Measurements from ENCODE around the gene IL10RA.

The IL10RA gene

DNA sequence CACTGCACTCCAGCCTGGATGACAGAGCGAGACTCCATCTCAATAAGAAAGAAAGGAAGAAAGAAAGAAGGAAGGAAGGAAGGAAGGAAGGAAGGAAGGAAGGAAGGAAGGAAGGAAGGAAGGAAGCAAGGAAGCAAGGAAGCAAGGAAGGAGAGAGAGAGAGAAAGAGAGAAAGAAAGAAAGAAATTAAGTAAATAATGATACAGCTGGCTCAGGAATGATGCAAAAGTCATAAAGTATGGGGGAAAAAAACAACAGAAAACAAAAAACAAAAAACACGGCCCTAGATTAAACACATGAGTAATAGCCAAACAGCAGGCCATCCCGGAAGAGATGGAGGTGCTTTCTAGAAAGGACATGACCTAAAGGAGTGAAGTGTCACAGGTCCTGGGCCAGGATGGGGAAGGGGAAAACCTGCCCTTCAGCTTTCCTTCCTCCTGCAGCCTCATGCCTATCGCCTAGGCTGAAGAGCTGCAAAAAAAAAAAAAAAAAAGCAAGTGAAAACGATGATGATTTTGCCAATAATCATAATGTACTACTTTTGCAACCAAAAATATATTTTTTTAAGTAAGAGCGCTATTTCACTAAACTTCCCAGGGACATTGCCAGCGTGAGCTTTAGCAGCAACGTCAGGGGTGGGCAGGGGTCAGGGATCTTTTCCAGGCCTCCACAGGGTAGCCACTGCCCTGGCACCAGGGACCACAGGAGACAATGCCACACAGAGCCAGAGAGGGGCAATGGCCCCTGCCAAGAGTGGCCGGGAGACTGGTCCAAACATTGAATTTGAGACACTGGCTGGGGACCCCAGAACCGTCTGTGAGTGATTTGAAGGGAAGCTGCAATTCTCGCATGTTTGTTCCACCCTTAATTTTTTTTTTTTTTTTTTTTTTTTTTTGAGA lies 62.5 kb downstream of the IL10RA start:
- no peak for DNase-seq

DNA sequence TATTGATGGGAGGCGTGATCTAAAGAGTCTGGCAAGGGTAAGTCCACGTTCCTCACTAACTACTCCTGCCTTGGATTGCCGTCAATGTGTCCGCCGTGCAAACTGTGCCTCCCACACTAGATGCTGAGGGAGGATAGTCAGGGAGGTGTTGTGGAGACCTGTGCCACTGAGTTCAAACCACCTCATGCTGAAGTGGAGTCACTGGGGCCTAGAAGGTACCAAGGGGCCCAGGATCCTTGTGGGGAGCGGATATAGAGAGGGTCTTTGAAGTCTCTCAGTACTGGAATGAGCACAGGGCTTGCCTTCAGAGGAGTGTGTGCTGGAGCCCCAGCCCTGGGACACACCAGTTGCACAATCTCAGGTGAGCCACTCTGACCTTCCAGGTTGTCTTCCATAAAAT lies 63.6 kb downstream of the IL10RA start:
- no peak for DNase-seq

GRCh38 chr11:118050208-118050891 lies 64.2 kb downstream of the IL10RA start:
- DNase-seq = no peak

Measured in activated CD4-positive, alpha-beta T cell treated with anti-CD3 and anti-CD28 coated beads, Interleukin-2, amount 50 U/mL, for 48 hours (primary cell).